Measurements from ENCODE around the gene NUP205.

Gene NUP205

GRCh38 chr7:135557455-135558336, at the start of gene NUP205:
NUP205 (plus strand) TSS chr7:135557917; CDS start chr7:135557945, 28 bp downstream.
- peak; percentile 79 to 84 for DNase-seq

- DNase-seq: peak; percentile 12 to 39
Observed at GRCh38 chr7:135508883-135509588, 48.7 kb upstream of the NUP205 start.

GRCh38 chr7:135509589-135509838, 48.2 kb upstream of the NUP205 start:
- DNase-seq: no peak

- peak; percentile 97 to 98 for DNase-seq
Observed at GRCh38 chr7:135509839-135510591, 47.7 kb upstream of the NUP205 start, which contains the start of gene CNOT4. CNOT4 (minus strand) TSS chr7:135510102; CDS start chr7:135438331, 71,771 bp downstream.

GRCh38 chr7:135510592-135511183, 47.0 kb upstream of the NUP205 start:
- no peak for DNase-seq

GRCh38 chr7:135512135-135512887, 45.4 kb upstream of the NUP205 start:
- DNase-seq: peak; percentile 32 to 77

GRCh38 chr7:135514856-135515255, 42.9 kb upstream of the NUP205 start:
- no peak for DNase-seq

- no peak for DNase-seq
Observed at GRCh38 chr7:135517060-135517459, 40.7 kb upstream of the NUP205 start.

- no peak for DNase-seq
Observed at GRCh38 chr7:135518748-135519147, 39.0 kb upstream of the NUP205 start.

- no peak for DNase-seq
Observed at GRCh38 chr7:135519233-135519688, 38.5 kb upstream of the NUP205 start.

GRCh38 chr7:135519871-135520270, 37.8 kb upstream of the NUP205 start:
- no peak for DNase-seq

- peak in 1 of 2 donors; percentile 4 for DNase-seq
Observed at GRCh38 chr7:135522509-135522908, 35.2 kb upstream of the NUP205 start.

GRCh38 chr7:135523146-135523545, 34.6 kb upstream of the NUP205 start:
- DNase-seq: no peak

- DNase-seq: no peak
Observed at GRCh38 chr7:135525426-135525825, 32.3 kb upstream of the NUP205 start.

GRCh38 chr7:135527025-135527424, 30.7 kb upstream of the NUP205 start:
- DNase-seq: no peak

- DNase-seq: no peak
Observed at GRCh38 chr7:135536150-135536549, 21.6 kb upstream of the NUP205 start.

- DNase-seq: no peak
Observed at GRCh38 chr7:135537453-135537852, 20.3 kb upstream of the NUP205 start.

- no peak for DNase-seq
Observed at GRCh38 chr7:135537905-135538304, 19.8 kb upstream of the NUP205 start.

GRCh38 chr7:135538376-135538775, 19.3 kb upstream of the NUP205 start:
- DNase-seq: no peak

GRCh38 chr7:135539629-135540028, 18.1 kb upstream of the NUP205 start:
- DNase-seq: no peak

GRCh38 chr7:135541029-135541428, 16.7 kb upstream of the NUP205 start:
- DNase-seq: no peak

GRCh38 chr7:135550196-135550595, 7.5 kb upstream of the NUP205 start:
- DNase-seq: no peak

Data from CD4-positive, alpha-beta T cell treated with Interleukin-1 beta for 1 hour (primary cell).